ENCODE measurements around the gene OSBPL5. TPM values are rescaled to one million over a fixed set of nuclear protein-coding genes. Genes with fewer than 3 reads are reported as not detected.

Gene OSBPL5
- total RNA-seq, 1 donor from 2014 or later, result 62.9 TPM

GRCh38 chr11:3040881-3041280, 124.2 kb downstream of the OSBPL5 start:
- DNase-seq (ENCODE audit: low read depth in 2 of 2), result no peak

- no peak for DNase-seq (ENCODE audit: low read depth in 2 of 2)
These were observed 127.2 kb downstream of the OSBPL5 start for GRCh38 chr11:3037945-3038271.

Other genes with a start within 250 kb of the OSBPL5 start
- gene PHLDA2, start 235.9 kb downstream of the OSBPL5 start, total RNA-seq, result 0.40 and 1.7 TPM in 2 replicates
- 87.8 and 103 TPM in 2 replicates for gene NAP1L4, start 173.0 kb downstream of the OSBPL5 start, total RNA-seq
- 27.7 and 42.1 TPM in 2 replicates for gene CARS1, start 107.9 kb downstream of the OSBPL5 start, total RNA-seq
- gene MRGPRG, start 53.5 kb upstream of the OSBPL5 start, total RNA-seq, result not detected in 2 replicates
- not detected in 2 replicates for gene MRGPRE, start 67.1 kb upstream of the OSBPL5 start, total RNA-seq
- 11.6 and 19.6 TPM in 2 replicates for gene ZNF195, start 213.8 kb upstream of the OSBPL5 start, total RNA-seq

Data from lung microvascular endothelial cell (primary cell).